NCI-H1930 (cell line): ENCODE data around the gene TENT5A.
"Not testable (repeated sequence)": the region's sequence is repeated elsewhere in the genome, so short reads cannot be mapped to it uniquely, and the experiment has no call there.

Source experiments
- DNase-seq, 2 experiments: peaks; one replicate each; lab custom pipeline; 2025; lab: John Stamatoyannopoulos, UW

The TENT5A gene

GRCh38 chr6:81750681-81751387, 1.6 kb downstream of the TENT5A start:
- no peak for DNase-seq

GRCh38 chr6:81750200-81750599, 2.3 kb downstream of the TENT5A start:
- no peak for DNase-seq

- no peak for DNase-seq
These were observed 2.8 kb downstream of the TENT5A start for GRCh38 chr6:81749707-81750106.

GRCh38 chr6:81748994-81749393, 3.5 kb downstream of the TENT5A start:
- DNase-seq, result no peak

GRCh38 chr6:81747327-81747726, 5.2 kb downstream of the TENT5A start:
- DNase-seq, result no peak

- DNase-seq, result no peak
These were observed 8.3 kb downstream of the TENT5A start for GRCh38 chr6:81744131-81744530.

GRCh38 chr6:81743649-81744048, 8.8 kb downstream of the TENT5A start:
- DNase-seq, result no peak

- no peak for DNase-seq
These were observed 10.8 kb downstream of the TENT5A start for GRCh38 chr6:81741689-81742088.

GRCh38 chr6:81740591-81740990, 11.9 kb downstream of the TENT5A start:
- not testable (repeated sequence) for DNase-seq

GRCh38 chr6:81739230-81740195, 13.0 kb downstream of the TENT5A start:
- no peak for DNase-seq

GRCh38 chr6:81736428-81736827, 16.1 kb downstream of the TENT5A start:
- no peak for DNase-seq

GRCh38 chr6:81735756-81736380, 16.6 kb downstream of the TENT5A start:
- no peak for DNase-seq

- DNase-seq, result no peak
These were observed 17.9 kb downstream of the TENT5A start for GRCh38 chr6:81734500-81735150.

- no peak for DNase-seq
These were observed 18.4 kb downstream of the TENT5A start for GRCh38 chr6:81734081-81734480.

GRCh38 chr6:81731814-81732213, 20.7 kb downstream of the TENT5A start:
- DNase-seq, result no peak

- DNase-seq, result no peak
These were observed 24.5 kb downstream of the TENT5A start for GRCh38 chr6:81727876-81728517.

- DNase-seq, result no peak
These were observed 27.4 kb downstream of the TENT5A start for GRCh38 chr6:81725127-81725526.

- DNase-seq, result no peak
These were observed 29.8 kb downstream of the TENT5A start for GRCh38 chr6:81722506-81723223.

- no peak for DNase-seq
These were observed 32.1 kb downstream of the TENT5A start for GRCh38 chr6:81720427-81720826.

- no peak for DNase-seq
These were observed 34.4 kb downstream of the TENT5A start for GRCh38 chr6:81718126-81718525.

GRCh38 chr6:81714684-81715083, 37.8 kb downstream of the TENT5A start:
- DNase-seq, result no peak
